Activated effector memory CD4-positive, alpha-beta T cell treated with Interleukin-2 at 50 U/mL for 16 hours (primary cell): ENCODE measurements around the gene PRDX2.

ENCODE experiments used
- DNase-seq: peaks from one replicate; pipeline ENCODE4 v3.0.0-alpha.2; 2020

Gene PRDX2

DNA sequence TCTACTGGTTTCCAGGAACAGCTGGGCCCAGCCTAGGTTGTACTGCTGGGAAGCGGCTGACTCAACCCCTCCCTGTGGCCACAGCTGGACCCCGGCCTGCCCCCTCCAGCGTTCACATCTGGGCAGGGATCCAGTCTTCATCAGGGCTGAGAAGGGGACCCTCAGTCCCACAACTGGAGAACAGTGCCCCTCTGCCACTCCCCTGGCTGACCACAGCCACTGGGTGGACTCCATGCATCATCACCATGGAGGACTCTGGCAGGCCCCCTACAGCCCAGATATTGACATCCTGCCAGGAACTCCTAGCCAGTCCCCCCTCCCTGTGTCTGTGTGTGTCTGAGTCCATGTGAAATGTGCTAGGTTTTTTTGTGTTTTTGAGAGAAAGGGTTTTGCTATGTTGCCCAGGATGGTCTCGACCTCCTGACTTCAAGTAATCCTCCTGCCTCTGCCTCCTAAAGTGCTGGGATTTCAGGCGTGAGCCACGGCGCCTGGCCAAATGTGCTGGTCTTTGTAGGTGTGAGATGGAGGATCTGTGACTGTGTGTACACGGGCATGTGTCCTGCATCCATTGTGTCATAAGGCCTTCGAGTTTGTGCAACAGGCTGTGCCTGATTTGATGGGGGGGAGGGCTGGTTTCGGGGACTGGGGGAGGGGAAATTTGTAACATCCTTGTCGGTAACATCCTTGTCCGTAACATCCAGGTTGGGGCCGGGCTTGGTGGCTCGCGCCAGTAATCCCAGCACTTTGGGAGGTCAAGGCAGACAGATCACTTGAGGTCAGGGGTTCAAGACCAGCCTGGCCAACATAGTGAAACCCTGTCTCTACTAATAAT, 22.2 kb downstream of the PRDX2 start:
- DNase-seq = no peak

DNA sequence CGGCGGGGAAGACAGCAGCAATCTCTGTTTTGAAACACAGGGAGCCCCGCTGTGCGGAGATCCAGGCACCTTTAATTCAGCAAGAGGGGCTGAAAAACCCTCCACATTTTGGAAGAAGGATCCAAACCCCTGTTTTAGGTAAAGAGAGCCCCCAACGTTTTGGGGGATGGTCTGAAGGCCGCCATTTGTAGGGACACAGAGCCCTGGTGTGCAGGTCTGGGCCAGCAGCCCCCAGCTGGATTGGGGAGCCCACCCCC, 22.8 kb downstream of the PRDX2 start:
- DNase-seq = no peak

DNA sequence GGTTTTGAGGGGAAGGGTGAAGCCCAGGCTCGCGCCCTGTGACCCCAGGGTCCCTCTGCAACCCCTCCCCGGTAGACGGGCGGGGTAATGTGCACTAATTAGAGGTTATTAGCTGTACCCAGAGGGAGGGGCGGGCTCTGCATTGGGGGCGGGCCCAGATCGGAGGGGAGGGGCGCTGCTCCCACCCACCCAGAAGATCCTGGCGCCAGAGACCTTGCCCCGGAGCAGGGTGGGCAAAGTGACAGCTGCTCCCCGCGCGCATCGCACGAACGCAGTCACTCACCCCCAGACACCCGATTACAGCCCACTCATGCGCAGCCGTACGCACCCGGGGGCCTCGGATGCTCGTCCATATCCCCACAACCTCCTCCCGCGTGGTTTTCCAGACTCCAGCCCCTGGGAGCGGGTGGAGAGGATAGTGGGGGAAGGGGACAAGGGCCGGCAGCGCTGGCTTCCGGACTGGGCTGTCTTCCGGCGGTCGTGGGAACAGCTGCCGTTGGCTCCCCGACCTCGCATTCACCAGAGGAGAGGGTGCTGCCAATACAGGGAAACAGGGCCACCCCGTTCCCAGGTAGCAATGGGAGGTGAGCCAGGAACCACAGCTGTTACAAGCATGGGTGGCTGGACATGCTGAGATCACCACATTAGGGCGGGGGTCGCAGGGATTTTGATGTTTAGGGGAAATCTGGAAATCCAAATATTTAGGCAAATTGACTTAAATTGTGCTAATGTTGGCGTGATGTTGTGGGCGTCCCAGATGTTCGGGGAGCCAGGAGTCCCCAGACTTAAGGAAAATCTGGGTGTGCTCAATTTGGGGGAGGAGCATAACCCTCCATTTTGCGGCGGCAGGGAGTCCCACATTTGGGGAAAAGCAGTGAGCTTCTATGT, 23.3 kb downstream of the PRDX2 start:
- DNase-seq = peak; percentile 25

GRCh38 chr19:12777217-12778016, 24.2 kb downstream of the PRDX2 start:
- DNase-seq = peak; percentile 71

DNA sequence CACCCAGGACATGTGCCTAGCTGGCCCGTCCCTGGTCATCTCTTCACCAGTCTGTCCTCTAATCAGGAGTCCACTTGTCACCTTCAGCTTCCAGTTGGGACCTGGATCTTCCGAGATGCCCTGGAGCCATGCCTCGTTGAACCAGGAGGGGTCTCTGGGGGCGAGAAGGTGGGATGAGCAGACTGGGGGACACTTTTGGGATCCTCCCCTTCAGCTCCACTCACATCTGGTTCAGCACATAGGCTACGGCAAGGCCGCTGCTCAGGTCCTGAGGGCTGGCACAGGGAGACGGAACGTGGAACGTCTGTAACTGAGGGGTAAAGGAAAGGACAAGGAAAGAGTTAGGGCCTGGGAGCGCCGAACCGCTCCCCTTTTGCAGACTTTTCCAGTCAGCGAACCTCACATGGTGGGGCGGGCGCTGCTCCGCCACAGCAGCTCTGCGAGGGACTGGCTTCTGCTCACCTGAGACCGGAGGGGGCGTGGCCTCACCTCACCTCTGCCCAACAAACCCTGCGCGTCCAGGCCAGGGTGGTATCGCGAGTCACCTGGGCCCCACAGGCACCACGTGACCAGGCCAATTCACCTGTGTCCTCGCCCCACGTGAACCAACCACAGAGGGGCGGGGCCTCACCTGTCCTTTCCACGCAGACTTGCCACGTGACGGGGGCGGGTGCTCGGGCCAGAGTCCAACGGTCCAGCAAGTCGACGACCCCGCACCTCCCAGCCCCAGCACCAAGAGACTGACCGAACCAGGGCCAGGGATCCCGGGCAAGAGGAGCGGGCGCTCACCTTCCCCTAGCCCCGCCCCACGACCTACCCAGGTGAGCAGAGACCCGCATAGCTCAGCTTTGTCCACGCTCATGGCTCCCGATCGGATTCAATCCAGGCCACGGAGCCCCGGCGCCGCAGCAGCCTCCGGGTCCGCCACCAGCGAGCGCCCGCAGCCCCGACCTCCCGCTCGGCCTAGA, 26.7 kb downstream of the PRDX2 start, which contains the start of gene HOOK2:
Gene HOOK2, minus strand, starts transcription at position 965 of the 968 bp plus-strand sequence. Its CDS starts 103 bp downstream, at position 862.
- no peak for DNase-seq

DNA sequence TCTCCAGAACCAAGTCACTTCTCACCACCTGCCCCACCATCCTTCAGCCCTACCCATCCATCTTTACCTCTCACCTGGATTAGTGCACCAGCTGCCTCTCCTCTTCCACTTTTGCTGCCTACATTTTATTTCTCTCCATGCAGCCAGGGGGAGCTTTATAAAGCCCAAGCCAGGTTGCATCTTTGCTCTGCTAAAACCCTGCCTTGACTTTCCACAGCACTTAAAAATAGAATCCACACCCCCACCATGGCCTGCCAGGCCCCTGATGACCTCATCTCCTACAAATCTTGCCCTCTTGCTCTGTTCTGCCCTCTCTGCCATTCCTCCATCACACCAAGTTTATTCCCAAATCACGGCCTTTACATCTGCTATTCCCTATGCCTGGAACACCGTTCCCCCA, 28.0 kb downstream of the PRDX2 start:
- no peak for DNase-seq

- DNase-seq = no peak
Observed at GRCh38 chr19:12772323-12772722, 29.3 kb downstream of the PRDX2 start.

DNA sequence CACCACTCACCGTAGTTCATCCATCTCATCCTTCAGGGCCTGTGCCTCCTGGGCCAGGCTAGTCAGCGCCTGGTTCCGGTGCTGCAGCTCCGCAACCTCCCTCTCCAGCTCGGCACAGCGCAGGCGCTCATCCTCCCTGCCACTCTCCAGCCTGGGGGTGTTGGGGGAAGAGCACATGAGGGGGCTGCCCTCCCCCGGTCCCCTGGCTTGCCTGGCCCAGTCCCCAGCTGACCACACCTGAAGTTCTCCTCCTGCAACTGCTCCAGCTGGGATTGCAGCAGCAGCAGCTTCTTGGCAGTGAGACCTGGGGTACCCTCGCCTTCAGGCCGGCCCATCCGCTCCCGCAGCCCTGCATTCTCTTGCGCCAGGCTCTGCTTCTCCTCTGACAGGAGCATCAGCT, 30.7 kb downstream of the PRDX2 start:
- DNase-seq = no peak

GRCh38 chr19:12769689-12770088, 31.9 kb downstream of the PRDX2 start:
- peak; percentile 56 for DNase-seq

- DNase-seq = no peak
Observed at GRCh38 chr19:12767666-12768065, 33.9 kb downstream of the PRDX2 start.

GRCh38 chr19:12767150-12767549, 34.5 kb downstream of the PRDX2 start:
- no peak for DNase-seq

- no peak for DNase-seq
Observed at GRCh38 chr19:12766051-12766521, 35.5 kb downstream of the PRDX2 start.

GRCh38 chr19:12764698-12765097, 36.9 kb downstream of the PRDX2 start:
- no peak for DNase-seq

- no peak for DNase-seq
Observed at GRCh38 chr19:12763100-12763499, 38.5 kb downstream of the PRDX2 start.

- DNase-seq = no peak
Observed at GRCh38 chr19:12759686-12760085, 41.9 kb downstream of the PRDX2 start.

DNA sequence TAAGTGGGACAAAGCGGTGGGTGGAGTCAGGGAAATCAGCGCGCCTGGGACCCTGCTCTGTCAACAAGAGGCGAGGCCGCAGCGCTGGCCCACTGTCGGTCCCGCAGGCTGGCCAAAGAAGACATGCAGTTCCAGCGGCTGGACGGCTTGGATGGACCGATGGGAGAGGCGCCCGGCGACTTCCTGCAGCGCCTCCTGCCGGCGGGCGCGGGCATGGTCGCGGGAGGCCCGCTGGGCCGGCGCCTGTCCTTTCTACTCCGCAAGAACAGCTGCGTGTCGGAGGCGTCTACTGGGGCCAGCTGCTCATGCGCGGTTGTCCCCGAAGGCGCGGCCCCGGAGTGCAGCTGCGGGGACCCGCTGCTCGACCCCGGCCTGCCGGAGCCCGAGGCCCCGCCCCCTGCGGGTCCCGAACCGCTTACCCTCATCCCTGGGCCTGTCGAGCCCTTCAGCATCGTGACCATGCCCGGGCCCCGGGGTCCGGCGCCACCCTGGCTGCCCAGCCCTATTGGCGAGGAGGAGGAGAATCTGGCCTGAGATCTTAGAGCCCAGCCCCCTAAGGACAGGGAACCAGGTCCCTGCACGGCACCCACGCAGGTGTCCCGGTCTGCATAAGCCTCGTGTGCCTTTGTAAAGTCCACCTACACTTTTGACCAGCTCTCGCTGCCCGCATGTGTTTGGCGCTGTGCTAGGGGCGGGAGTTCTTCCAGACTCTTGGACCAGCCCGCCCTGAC, 43.9 kb downstream of the PRDX2 start:
- DNase-seq = peak; percentile 43

- DNase-seq = no peak
Observed at GRCh38 chr19:12756150-12756883, 45.3 kb downstream of the PRDX2 start.

DNA sequence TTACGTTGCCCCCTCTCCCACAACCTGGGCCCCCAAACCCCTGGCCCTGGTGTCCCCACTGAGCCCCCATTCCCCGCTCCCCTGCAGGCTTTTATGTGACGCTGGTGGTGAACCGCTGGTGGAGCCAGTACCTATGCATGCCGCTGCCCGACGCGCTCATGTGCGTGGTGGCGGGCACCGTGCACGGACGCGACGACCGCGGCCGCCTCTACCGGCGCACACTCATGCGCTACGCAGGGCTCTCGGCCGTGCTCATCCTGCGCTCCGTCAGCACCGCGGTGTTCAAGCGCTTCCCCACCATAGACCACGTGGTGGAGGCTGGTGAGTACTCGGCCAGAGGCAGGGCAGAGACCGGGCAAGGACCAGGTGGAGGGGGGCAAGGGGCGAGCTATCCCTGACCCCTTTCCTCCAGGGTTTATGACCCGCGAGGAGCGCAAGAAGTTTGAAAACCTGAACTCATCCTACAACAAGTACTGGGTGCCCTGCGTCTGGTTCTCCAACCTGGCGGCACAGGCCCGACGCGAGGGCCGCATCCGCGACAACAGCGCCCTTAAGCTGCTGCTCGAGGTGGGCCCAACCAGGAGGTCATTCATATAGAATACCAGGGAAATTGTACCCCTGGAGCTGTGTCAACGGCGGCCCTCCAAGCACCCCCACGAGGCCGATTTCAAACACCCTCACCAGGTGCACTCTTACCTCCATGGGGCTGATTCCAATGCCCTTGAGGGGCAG, 47.0 kb downstream of the PRDX2 start:
- DNase-seq = no peak

- DNase-seq = no peak
Observed at GRCh38 chr19:12752056-12752781, 49.4 kb downstream of the PRDX2 start.
